Right renal cortex interstitium (tissue), 3 donors: ENCODE data around the gene SKAP2. TPM values are rescaled to one million over a fixed set of nuclear protein-coding genes. Genes with fewer than 3 reads are reported as not detected.

Experiments
- DNase-seq, 3 donors: peaks; one replicate each; pipeline ENCODE4 v3.0.0-alpha.2; 2013; ENCODE audit warnings: low read depth in 3 of 3, low spot score in 2 of 3
- polyA plus RNA-seq, 3 donors: library from polyadenylated mRNA; unstranded; fragments of 120-200 nt; gene quantifications; one replicate each; pipeline ENCODE4 v1.2.1, GENCODE V29; 2013; ENCODE audit not compliant: insufficient read length in 3 of 3

Gene SKAP2
- 10 to 100 TPM; 26.0 to 29.5 (median 27.3) TPM for polyA plus RNA-seq

- peak; percentile 99 for DNase-seq
These were observed at the start of gene SKAP2 for GRCh38 chr7:26864309-26865093. SKAP2 (minus strand) TSS chr7:26864590; CDS start chr7:26864429, 161 bp downstream.

GRCh38 chr7:26912933-26913536 is 48.6 kb upstream of the SKAP2 start:
- DNase-seq, result no peak

- DNase-seq, result no peak
These were observed 47.9 kb upstream of the SKAP2 start for GRCh38 chr7:26912338-26912737.

- no peak for DNase-seq
These were observed 45.8 kb upstream of the SKAP2 start for GRCh38 chr7:26910221-26910620.

DNA sequence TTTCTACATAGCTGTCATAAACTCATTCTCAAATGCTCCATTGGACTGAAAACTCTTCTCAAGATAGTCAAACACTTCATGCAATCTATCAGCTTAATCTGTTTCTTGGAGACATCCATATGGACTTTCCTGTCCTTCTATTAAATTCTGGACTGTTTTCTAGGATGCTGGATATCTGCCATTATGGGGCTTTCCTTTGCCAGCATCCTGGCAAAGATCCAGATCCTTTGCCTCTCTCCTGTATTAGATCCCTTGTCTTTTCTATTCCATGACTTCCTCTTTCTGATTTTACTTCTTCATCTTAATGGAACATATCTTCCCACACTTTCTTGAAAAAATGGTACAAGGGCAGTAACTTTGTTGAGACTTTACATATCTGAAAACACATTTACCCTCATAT is 35.9 kb upstream of the SKAP2 start:
- no peak for DNase-seq

- DNase-seq, result no peak
These were observed 35.1 kb upstream of the SKAP2 start for GRCh38 chr7:26899519-26899918.

DNA sequence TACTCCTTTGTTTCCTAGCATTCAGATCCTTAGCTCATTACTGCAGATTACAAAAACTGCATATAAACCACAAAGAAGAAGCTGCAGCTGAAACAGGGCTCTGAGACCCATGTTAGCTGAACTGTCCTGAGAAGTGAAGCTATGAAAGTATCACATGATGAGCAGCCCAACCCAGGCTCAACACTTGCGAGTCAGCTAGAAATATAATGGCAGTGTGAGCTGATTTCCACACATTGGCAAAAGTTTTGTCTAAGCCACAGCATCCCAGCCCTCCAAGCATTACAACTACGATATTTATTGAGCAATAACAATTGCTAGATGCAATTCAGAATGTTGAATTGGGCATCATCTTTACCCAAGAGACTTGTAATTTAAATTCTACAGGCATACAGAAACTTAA is 34.5 kb upstream of the SKAP2 start:
- no peak for DNase-seq

DNA sequence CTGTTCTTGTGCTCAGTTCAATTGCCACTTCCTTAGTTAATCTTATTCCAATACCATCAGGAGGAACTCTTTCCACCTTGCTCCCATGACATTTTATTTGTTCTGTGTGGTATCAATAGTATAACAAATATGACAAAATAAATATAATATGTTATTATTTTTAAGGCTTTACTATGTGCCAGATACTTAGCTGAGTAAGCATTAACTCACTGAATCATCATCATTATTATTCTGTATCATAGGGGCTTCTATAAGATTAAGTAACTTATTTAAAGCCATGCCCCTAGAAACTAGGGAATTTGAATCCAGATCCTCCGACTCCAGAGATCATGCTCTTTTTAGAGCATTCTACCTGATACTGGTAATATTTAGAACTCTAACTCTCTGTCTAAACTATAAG is 33.5 kb upstream of the SKAP2 start:
- DNase-seq, result no peak

- DNase-seq, result no peak
These were observed 27.3 kb upstream of the SKAP2 start for GRCh38 chr7:26891400-26892350.

- no peak for DNase-seq
These were observed 16.5 kb upstream of the SKAP2 start for GRCh38 chr7:26880852-26881251.

DNA sequence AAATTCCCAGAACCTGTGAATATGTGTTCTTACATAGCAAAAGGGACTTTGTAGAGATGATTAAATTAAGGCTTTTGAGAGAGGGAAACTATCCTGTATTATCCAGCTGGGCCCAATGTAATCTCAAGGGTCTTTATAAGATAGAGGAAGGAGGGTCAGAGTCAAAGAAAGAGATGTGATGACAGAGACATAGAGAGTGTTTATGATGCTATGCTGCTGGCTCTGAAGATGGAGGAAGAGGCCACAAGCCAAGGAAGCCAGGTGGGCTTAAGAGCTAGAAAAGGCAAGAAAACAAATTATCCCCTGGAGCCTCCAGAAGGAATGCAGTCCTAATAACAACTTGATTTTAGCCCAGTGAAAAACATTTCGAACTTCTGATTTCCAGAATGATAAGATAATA is 15.3 kb upstream of the SKAP2 start:
- DNase-seq, result no peak

- no peak for DNase-seq
These were observed 4.6 kb upstream of the SKAP2 start for GRCh38 chr7:26868841-26869495.

DNA sequence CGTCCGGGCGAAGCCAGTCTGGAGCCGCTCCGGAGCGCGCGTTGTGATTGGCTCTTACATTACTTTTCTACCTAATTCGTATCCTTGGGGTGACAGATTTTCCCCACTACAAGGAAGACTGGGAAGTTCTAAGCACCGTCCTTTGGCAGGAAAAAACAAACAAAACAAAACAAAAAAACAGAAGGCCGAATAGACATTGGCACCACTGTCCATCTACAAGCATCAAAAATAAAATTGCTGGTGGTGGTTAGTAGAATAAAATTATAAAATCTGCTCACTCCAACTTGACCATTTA is 651 bp upstream of the SKAP2 start:
- DNase-seq, result no peak

- DNase-seq, result no peak
These were observed 677 bp downstream of the SKAP2 start for GRCh38 chr7:26863518-26864308.

GRCh38 chr7:26862834-26863233 is 1.6 kb downstream of the SKAP2 start:
- no peak for DNase-seq

- DNase-seq, result no peak
These were observed 3.3 kb downstream of the SKAP2 start for GRCh38 chr7:26861050-26861449.

GRCh38 chr7:26860361-26860760 is 4.0 kb downstream of the SKAP2 start:
- DNase-seq, result no peak

GRCh38 chr7:26859720-26860119 is 4.7 kb downstream of the SKAP2 start:
- no peak for DNase-seq

DNA sequence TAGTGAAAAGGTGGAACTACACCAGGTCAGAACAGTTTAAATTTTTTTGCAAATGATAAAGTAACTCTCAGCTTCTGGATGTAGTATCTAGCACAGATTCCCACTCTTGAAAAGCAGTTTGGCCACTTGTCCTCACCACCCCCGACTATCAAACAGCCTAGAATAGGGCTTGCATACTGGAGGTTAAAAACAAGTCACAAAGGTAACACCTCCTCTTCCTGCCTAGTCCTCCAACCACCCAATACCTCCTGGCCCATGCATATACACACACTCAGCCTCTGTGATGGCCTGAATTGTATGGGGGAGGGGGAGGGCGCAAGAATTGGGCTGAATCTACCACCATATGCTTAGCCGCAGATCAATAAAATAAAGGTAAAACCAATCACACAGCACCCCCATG is 5.7 kb downstream of the SKAP2 start:
- DNase-seq, result no peak

GRCh38 chr7:26858241-26858715 is 6.1 kb downstream of the SKAP2 start:
- DNase-seq, result no peak
